NOMO-1 (cell line): Measurements from ENCODE around the gene ASAP3.
"Not testable (repeated sequence)": the region's sequence is repeated elsewhere in the genome, so short reads cannot be mapped to it uniquely, and the experiment has no call there.

Experiments
- DNase-seq, 2 experiments: peaks; one replicate each; lab custom pipeline; 2025; ENCODE audit not compliant: unreplicated experiment in 2 of 2; lab: John Stamatoyannopoulos, UW

Gene ASAP3

DNA sequence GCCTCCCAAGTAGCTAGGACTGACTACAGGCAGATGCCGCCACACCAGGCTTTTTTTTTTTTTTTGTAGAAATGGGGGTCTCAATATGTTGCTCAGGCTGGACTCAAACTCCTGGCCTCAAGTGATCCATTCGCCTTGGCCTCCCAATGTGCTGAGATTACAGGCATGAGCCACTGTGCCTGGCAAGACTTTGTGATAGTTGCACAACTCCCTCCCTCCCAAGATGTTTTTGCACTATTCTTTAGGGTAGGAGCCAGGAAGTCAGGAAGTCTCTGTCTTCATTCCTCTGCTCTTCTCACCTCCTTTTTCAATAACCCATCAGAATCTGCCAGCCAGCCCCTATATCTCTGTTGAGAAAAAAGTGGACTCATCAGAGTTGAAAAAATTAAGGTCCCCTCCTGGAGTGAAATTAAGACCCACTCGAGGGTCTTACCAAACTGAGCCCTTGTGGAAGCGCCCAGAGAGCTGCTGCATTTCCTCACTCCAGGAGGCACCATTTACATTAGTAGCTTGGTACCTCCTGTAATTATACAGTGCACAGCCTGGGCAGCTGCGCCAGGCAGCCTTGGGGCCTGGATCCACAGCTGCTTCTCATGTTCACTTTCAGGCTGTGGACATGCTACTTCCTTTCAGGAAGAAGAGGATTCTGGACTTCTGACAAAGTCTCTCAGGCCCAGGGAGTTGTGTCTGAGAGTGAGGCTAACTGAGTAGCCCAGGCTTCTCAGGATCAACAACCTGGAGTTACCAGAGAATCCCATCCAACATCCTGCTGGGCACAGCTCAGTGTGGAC is 83.5 kb downstream of the ASAP3 start:
- no peak for DNase-seq

DNA sequence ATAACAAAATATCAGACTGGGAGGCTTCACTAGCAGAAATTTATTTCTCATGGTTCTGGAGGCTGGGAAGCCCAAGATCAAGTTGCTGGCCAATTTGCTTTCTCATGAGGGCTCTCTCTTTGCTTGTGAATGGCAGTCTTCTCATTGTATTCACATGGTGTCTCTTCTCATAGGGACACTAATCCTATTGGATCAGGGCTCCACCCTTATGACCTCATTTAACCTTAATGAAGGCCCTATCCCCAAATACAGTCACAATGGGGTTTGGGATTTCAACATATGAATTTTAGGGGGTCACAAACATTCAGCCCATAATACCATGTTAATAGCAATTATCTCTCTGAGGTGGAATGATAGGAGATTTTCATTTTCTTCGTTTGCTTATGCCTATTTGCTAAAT is 84.8 kb downstream of the ASAP3 start:
- DNase-seq = no peak

DNA sequence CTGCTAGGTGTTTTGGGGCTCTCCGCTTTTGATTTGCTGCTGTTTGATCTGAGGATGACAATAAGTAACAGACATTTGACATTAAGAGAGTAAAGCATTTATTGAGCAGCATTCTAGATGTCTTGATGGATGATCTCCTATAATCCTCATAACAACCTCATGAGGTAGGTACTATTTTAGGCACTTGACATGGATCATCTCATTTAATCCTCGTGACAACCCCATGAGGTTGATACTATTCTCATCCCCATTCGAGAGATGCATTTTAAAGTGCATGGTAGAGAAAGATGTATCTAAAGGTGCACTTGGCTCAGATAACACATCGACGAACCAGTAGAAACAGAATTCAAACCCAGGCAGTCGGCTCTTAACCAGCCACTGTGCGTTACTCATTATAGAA is 86.1 kb downstream of the ASAP3 start:
- no peak for DNase-seq

DNA sequence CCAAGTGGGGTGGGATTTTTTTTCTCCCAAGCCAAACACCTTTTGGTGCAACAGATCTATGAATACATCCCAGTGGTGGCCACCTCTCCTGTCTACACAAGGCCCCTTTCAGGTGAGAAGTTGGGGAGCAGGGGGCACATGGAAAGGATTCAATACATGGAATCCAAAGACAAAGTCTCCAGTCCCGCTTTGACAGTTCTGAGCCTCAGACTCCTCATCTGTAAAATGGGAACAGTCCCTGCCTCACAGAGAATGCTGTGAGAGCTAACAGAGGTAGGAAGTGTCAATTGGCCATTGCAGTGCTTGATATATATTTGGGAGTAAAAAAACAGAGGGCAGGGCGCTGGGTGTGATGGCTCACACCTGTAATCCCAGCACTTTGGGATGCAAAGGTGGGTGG is 87.6 kb downstream of the ASAP3 start:
- no peak for DNase-seq

DNA sequence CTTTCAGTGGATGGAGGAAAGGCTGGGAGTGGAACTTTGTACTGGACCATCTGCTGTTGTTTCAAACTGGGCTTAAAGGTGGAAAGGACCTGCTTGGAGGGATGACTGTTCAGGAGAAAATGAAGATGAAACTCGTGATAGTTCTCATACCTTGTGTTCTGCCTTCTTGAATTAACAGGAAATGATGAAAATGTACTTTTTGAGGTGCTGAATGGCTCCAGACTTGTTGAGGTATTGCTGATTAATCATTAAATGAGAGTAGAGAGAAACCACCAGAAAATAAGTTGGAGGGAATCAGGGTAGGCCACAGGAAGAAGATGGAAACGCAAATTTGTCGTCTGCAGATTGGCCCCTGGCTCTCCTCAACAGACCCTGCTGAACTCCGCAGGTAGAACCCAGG is 88.1 kb downstream of the ASAP3 start:
- DNase-seq = no peak

DNA sequence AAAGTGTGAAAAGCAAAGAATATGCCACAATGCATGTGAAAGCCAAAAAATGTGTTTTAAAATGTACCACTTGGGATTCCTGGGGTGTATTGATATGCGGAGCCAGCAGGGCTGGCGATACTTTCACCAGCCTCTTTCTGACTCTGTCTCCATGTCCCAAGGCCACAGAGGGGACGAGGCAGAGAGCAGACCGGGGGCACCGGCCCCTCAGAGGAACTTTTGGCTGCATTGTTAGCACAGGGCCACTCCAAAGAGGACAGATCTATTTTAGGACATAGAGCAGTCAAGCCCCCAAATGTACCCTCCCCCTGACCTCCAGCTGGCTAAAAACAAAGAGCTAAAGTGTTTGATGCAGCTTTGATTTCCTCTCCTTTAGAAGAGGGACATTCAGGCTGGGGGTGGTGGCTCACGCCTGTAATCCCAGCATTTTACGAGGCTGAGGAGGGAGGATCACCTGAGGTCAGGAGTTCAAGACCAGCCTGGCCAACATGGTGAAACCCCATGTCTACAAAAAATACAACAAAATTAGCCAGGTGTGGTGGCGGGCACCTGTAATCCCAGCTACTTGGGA is 88.7 kb downstream of the ASAP3 start:
- no peak for DNase-seq

DNA sequence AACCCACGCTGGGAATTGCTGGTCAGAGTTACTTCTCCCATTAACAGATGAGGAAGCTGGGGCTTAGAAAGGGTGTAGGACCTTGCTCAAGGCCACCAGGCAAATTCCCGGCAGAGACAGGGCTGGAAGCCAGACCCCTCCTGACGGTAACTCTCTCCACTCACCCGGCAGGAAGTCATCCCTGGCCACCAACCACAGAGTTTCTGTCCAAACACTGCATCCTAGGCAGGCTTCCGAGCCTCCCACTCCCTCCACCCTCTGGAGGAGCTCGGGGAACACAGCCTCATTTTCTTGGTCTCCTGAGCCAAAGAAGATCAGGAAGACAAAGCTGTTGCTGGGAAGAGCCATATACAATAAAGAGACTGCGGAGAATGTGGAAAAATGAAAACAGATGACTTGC is 89.3 kb downstream of the ASAP3 start:
- DNase-seq = no peak

DNA sequence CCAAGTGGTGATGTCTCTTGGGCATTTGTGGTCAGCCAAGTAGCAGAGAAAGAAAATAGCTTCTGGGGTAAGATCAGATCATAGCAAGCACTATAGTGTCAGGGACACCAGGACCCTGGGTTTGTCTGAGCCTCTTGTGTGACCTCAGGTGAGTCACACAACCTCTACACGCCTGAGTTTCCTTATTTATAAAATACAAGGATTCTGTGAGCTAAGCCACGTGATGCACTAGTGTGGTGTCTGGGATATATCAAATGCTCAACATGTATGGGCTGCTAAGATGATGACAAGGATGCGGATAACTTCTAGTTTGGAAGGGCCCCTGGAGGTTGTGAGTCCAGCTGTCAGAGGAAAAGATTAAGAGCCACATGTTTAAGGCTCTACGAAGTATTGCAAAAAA is 89.8 kb downstream of the ASAP3 start:
- no peak for DNase-seq

DNA sequence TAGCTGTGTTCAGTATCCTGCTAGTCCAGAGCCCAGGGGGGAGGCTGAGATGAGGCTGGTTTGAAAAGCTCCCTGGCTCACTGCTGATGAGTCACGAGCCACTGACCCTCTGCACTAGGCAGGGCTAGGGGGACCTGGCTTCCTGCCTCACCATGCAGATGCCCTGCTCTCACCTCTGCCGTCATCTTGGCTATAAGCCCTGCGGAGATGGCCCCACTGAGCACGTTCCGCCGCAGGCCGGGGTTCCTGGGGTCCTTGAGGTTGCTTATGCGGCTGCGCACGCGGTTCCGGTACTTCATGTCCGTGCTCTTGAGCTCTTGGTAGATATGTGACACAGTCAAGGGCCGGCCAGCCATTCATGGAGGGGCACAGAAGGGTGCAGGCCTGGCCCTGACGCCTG is 90.3 kb downstream of the ASAP3 start:
- DNase-seq = no peak

DNA sequence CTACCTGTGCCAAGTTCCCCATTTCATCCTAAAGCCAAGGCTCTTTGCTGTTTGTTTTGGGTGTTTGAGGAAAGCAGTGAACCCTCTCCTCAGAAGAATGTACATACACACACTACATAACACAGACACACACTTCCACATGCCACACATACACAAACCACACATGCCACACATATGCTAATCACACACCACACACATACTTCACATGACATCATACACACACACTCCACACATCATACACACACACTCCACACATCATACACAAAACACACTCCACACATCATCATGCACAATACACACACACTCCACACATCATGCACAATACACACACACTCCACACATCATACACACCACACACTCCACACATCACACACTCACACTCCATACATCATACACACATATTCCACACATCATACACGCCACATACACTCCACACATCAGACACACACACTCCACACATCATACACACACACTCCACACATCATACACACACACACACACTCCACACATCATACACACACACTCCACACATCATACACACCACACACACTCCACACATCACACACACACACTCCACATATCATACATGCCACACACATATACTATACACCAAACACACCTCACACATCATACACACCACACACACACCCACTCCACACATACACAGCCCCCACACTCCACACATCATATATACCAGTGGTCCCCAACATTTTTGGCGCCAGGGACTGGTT is 91.7 kb downstream of the ASAP3 start:
- DNase-seq = no peak

DNA sequence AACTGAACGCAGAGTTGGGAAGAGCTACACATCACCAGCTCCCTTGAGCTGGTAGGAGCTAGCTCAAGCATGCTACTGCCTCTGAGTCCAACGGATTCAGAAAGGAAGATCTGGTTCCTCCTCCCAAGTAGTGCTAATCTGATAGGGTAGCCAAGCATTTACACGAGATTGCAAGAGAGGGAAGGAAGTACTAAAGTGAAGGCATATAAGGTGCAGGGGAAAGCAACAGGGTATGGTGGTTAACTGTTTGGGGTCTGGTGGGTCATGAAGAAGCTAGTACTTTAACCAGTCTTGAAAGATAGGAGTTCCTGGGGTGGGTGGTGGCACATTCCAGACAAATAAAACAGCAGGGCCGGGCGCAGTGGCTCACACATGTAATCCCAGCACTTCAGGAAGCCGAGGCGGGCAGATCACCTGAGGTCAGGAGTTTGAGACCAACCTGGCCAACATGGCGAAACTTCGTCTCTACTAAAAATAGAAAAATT is 94.1 kb downstream of the ASAP3 start:
- DNase-seq = peak in 1 of 2 experiments; percentile 21

DNA sequence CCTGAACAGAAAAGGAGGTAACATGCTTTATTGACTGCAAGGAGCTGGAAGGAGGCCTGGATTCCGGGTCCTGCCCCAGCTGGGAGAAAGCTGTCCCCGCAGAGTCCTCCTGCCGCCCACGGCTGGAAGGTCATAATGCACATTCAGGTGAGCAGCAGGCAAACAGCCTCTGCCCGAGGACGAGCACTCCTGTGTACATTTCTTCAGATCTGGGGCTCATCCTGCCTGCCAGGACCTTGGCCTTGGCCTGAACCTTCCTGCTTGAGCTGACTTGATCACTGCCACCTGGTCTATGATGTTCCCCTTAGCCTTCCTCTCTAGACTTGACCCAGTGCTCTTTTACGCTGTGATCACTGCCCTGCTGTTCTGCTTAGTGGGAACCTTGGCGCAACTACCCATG is 96.5 kb downstream of the ASAP3 start:
- no peak for DNase-seq

DNA sequence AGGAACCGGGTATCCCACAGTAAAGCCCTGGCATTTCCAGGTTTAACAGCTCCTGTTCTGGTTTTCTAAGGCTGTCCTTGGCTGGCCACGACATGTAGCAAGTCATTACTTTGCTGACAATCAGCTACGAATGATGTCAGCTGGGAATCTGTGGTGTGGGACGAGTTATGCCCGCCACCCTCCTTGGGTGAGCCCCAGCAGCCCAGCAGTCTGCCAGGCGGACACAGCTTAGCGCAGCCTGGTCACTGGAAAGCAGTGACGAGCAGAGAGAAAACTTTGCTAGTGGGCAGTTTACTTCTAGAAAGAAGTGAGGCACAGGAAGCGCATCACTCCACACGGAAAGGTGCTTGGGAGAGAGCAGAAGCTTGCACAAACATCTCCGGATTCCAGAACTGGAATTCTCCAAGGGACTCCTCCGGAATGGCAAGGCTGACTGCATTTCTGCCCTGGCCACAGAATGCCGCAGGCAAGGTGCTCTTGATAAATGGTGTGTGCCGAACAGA is 98.8 kb downstream of the ASAP3 start:
- DNase-seq = no peak

DNA sequence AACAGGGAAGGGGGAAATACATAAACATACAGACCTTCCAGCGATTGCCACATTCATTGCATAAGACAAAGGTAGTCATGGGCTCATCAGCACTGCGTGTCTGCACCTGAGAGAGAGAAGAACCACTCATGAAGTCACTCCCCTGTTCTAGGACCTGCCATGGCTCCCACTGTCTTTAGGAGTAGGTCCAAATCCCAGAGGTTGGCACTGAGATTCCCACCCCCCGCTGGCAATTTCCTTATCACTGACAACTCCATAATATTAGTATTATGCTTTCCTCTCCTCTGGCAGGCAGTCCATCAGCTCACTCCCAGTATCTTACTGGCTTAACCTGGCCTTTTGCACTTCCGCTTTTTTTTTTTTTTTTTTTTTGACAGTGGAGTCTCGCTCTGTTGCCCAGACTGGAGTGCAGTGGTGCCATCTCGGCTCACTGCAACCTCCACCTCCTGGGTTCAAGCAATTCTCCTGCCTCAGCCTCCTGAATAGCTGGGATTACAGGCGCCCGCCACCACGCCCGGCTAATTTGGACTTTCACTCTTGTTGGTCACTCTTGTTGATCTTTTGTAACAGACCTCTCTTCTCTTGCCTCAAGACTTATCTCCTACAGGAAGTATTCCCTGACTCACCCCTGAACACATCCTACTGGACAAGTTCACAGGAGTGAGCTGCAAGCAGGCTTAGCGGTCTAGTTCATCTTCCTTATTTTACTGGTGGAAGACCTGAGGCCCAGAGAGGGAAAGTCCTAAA is 99.5 kb downstream of the ASAP3 start:
- no peak for DNase-seq

DNA sequence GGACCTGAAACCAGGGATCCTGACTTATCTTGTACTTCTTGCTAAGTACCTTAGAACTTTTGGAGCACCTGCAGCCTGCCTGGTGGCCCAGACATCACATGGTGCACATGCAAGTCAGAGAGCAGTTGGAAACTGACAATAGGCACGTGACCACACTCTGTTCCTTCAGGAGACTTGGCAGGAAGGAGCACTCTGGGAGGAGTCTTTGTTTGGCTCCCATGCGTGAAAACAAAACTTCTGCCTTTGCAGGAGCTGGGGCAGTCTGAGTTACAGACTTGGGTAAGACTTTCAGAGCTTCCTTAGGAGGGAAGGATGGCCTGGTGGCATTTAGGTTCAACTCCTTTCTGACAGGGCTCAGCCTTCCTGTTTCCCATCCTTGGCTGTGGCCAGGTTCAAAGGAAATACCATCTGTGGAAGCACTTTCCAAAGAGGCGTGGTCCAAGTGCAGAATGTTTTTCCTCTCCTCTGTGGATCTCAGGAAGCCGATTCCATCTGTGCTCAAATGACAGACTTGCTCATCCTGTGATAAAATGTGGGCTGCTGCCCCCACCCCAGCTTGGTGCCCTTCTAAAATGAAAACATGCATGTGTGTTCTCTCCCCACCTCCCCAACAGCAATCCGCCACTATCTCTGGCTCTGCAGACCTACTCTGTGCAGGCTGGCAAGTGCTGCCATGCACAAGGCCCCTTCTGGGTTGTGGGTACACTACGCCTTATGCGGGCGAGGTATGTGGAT is 100.2 kb downstream of the ASAP3 start:
- DNase-seq = no peak

DNA sequence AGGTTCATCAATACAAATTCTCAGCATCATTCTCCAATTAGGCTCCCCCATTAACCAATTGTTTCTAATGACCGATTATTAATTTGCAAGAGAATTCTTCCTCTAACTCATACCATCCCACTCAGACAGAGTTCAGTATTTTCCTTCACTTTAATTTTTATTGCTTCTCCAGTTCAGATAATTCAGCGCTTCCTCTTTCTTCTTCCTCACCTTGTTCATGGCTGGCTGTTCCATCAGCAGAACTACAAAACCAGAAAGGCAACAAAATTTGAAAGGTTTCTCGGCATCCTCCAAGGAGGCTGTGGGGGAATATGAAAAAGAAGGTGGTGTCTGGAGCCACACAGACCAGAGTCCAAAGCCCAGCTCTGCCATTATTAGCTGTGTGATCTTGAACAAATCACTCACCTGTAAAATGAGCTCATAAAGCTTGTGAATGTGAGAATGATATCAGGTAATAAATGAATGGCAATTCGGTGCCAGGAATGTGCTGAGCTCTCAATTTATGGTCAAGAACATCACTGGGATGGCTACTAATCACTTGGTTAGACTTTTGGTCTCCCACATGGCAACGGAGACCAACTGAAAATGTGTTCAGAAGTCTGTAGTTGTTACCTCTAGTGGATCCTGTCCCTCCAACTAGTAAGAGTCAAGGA is 102.6 kb downstream of the ASAP3 start:
- peak in 1 of 2 experiments; percentile 61 for DNase-seq

DNA sequence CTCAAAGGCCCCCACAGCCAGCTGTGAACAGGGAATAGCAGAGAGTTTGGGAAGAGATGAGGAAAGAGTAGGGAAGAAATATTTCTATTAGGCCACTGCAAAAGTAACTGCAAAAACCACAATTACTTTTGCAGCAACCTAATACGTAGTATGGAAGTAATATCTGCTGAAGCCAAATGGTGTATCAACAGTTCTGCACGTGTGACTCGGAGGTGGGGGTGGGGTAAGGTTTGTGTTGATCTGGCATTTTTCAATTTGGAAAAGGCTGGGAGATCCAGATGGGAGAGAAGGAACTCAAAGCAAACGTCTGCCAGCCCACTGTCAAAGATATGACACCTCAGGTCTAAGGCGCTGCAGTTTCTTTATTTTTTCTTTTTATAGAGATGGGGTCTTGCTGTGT is 103.3 kb downstream of the ASAP3 start:
- DNase-seq = no peak

DNA sequence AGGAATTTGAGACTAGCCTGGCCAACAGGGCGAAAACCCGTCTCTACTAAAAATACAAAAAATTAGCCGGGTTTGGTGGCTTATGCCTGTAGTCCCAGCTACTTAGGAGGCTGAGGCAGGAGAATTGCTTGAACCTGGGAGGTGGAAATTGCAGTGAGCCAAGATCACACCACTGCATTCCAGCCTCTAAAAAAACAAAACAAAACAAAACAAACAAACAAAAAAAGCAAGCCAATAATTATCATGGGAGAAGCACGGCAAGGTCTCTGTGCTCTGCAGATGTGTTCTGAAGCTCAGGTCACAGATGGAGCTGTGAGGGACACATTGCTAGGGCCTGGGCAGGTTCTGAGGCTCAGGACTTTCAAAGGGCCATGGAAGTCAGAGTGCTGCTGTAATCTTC is 103.7 kb downstream of the ASAP3 start:
- not testable (repeated sequence) for DNase-seq
